OCI-LY1 (cell line): ENCODE measurements around the gene AKT1S1.

ENCODE experiments used
- EZH2 ChIP-seq: fragments of 200-600 bp; sonication (generic), shearing (Covaris generic); IDR thresholded peaks from 2 replicates; pipeline ENCODE4 v1.8.0; 2017; ENCODE audit warnings: borderline replicate concordance, mixed run types, mild to moderate bottlenecking, antibody characterized with exemption, low read length, moderate library complexity, mixed read lengths
- TF ChIP-seq, protein P1 (sequence below): fragments of 200-600 bp; sonication (generic), shearing (Covaris generic); IDR thresholded peaks from 2 replicates; pipeline ENCODE4 v1.5.1; 2017; ENCODE audit warnings: mild to moderate bottlenecking, antibody characterized with exemption, low read length, moderate library complexity, mixed read lengths

DNA sequence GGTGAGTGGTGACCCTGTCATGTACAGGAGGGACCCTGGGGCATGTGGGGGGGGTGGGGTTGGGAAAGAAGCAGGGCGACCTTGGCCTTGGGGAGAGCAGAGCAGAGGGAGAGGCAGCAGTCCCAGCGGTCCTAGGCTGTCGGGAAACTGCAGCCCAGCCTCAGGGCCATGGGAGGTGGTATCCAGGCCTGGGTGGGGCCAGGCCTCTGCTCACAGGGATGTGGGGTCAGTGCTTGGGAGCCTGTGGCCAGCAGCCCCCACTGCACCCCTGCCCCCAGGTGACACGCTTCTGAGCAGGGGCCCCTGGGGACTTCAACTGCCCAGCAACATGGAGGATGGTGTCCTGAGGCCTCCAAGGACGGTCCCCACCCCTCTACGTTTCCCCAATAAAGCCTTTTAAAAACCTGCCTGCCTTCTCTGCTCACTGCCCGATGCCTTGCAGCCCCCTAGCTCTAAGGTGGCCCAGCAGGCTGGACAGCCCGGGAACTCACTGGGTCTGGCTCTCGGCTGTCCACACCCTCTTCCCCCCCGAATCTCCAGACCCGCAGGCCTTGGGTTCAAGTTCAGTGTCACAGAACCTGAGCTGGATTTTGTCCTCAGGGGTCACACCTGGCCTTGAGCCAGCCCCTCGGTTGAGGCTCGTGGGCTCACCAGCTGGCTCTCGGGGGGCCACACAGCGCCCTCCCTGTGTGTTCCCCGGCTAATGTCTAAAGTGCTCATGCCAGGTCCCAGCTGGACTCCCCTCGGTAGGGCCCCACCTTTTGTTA lies 16.6 kb downstream of the AKT1S1 start:
- TF ChIP-seq, protein P1, sequence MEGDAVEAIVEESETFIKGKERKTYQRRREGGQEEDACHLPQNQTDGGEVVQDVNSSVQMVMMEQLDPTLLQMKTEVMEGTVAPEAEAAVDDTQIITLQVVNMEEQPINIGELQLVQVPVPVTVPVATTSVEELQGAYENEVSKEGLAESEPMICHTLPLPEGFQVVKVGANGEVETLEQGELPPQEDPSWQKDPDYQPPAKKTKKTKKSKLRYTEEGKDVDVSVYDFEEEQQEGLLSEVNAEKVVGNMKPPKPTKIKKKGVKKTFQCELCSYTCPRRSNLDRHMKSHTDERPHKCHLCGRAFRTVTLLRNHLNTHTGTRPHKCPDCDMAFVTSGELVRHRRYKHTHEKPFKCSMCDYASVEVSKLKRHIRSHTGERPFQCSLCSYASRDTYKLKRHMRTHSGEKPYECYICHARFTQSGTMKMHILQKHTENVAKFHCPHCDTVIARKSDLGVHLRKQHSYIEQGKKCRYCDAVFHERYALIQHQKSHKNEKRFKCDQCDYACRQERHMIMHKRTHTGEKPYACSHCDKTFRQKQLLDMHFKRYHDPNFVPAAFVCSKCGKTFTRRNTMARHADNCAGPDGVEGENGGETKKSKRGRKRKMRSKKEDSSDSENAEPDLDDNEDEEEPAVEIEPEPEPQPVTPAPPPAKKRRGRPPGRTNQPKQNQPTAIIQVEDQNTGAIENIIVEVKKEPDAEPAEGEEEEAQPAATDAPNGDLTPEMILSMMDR: no peak
- TF ChIP-seq EZH2: no peak
